AG10803 (cell line): ENCODE data around the gene EXOC3.

Source experiments
- DNase-seq: peaks from one replicate; pipeline ENCODE4 v3.0.0; 2010; ENCODE audit warnings: low read depth
- H3K4me3 ChIP-seq: 2 replicates; pipeline ENCODE4 v1.5.1; 2011; ENCODE audit warnings: mild to moderate bottlenecking, low read length, control low read depth
- TF ChIP-seq, protein P1 (sequence below): conservative IDR thresholded peaks from 2 replicates; pipeline ENCODE4 v1.5.1; 2011; ENCODE audit warnings: mild to moderate bottlenecking, low read length, control low read depth, inconsistent platforms

EXOC3 gene

DNA sequence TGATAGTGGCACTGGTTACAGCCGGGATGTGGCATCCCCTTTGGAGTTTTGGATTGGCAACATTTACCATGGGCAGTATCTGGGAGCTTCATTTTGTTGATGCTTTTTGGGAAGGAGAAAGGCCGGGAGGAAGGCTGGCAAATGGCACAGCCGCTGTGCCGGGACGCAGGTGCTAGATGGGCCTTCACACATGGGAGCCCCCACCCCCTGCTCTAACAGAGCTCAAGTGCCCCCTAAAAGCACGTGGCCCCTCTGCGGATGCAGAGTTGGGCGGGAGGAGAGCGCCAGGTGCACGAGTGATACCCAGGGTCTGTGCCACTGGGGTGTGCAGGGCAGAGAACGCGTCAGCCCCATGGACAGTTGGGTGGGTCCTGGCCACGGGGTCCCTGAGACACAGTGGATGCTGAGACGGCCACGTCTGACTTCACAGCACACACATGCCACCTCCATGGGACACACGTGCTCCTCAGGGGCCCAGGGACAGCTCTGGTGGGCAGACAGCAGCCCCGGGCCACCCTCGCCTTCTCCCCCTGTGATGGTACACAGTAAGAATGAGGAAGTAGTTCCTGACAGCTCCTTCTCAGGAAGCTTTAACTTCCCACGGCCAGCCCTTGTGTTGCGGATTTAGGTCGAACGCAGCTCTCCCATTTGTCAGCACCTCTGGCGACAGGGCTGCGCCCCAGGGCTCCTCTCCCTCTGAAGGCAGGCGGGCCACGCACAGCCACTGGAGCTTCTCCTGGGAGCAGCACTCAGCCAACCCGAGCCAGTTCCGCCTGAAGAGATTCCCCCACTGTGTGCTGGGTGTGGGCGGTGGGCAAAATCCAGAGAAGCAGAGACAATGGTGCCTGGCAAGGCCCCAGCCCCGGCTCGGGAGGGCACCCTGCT, 70.5 kb downstream of the EXOC3 start:
- TF ChIP-seq, protein P1, sequence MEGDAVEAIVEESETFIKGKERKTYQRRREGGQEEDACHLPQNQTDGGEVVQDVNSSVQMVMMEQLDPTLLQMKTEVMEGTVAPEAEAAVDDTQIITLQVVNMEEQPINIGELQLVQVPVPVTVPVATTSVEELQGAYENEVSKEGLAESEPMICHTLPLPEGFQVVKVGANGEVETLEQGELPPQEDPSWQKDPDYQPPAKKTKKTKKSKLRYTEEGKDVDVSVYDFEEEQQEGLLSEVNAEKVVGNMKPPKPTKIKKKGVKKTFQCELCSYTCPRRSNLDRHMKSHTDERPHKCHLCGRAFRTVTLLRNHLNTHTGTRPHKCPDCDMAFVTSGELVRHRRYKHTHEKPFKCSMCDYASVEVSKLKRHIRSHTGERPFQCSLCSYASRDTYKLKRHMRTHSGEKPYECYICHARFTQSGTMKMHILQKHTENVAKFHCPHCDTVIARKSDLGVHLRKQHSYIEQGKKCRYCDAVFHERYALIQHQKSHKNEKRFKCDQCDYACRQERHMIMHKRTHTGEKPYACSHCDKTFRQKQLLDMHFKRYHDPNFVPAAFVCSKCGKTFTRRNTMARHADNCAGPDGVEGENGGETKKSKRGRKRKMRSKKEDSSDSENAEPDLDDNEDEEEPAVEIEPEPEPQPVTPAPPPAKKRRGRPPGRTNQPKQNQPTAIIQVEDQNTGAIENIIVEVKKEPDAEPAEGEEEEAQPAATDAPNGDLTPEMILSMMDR, result no peak
- no peak overlapping the region for H3K4me3 ChIP-seq
- DNase-seq, result no peak

DNA sequence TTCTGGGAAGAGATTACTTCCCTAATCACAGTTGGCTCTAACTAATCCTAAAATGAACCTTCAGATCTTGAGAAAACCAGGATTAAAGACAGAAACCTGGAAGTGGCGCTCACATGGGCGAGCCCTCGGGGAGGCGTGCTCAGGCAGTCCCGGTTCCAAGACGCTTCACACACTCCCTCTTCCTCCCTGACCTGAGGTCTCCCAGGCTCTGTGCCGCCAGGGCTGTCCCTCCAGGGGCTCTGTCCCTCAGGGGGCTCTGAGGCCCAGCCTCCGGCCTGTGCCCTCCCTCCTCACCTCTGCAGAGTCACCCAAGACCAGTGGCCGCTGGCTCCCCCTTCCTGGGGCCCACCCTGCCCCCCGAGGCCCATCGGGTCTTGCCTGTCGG, 71.1 kb downstream of the EXOC3 start:
- TF ChIP-seq, protein P1, result no peak
- no peak overlapping the region for H3K4me3 ChIP-seq

DNA sequence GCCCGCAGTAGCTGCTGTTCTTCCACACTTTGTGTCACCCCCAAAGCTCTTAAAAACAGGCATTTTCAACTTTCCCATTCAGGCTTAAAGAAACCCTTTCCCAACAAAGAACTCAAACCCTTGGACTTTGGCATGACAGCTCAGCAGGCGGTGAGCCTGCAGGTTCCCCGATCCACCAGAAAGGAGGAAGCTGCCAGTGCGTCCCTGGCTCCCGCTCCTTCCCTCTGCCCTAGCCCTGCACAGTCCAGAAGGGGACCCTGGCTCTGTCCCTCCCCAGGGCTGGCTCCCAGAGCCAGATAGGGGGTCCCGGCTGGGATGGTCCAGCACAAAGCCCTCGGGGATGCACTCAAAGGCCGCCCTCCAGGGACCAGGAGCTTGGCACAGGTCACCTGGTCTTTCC, 71.7 kb downstream of the EXOC3 start:
- no peak for DNase-seq
- H3K4me3 ChIP-seq, result no peak overlapping the region

More for the DNA sequence above, 71.1 kb downstream of the EXOC3 start:
- no peak for DNase-seq

DNA sequence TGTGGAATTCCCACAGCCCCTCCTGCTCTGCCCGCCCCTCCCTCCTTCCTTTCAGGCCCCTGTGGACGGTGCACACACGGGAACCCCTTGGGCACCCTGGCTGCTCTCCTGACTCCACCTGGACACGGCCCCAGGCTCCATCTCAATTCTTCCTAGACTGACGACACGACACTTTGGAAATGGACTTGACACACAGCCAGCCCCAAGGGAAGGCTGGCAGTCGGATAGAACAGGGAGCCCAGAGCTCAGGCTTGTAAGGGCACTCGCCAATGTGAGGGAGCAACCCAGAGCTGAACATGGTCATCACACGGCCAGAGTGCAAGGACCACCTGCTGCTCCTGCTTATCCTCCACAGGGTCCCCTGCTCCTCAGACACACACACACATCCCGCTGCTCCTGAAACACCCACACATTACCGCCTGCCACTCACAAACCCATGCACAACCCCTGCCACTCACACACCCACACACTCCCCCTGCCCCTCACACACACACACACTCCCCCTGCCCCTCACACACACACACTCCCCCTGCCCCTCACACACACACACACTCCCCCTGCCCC, 72.4 kb downstream of the EXOC3 start:
- TF ChIP-seq, protein P1, result no peak

More for the DNA sequence above, 71.7 kb downstream of the EXOC3 start:
- TF ChIP-seq, protein P1, result no peak

DNA sequence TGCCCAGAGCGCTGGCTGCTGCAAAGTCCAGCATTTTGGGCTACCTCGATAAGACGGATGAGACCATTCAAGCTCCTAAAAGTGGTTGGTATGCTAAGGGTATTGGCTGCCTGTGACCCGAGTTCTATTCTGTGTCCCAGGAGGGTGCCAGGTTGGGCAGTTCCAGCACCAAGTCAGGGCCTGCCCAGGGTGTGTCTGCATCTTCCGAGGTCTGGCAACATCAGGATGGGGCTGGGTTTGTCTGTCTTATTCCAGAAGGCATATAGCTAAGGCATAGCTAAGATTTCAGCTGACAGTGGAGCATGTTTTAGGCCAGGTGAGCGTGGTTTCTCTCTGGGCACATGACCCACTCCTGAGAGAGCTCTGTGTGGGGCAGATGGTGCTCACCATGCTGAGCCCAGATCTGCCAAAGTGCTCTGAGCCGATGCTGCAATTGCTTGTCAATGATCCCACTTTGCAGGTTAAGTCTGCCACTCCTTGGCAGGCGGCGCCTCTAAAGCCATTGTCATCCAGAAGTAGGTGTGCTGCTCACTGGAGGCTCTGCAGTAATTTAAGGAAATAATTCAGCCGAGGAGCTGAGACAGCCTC, 73.5 kb downstream of the EXOC3 start:
- TF ChIP-seq, protein P1, result no peak
- DNase-seq, result no peak
- H3K4me3 ChIP-seq, result no peak overlapping the region

More for the DNA sequence above, 72.4 kb downstream of the EXOC3 start:
- DNase-seq, result no peak
- no peak overlapping the region for H3K4me3 ChIP-seq
